Vagina (tissue), 2 donors: Measurements from ENCODE around the gene GDNF. TPM values are rescaled to one million over a fixed set of nuclear protein-coding genes. Genes with fewer than 3 reads are reported as not detected.

Source experiments
- DNase-seq, 2 donors: peaks; one replicate each; pipeline ENCODE4 v3.0.0-alpha.2; 2017; ENCODE audit errors: extremely low spot score in 2 of 2
- H3K27ac ChIP-seq: fragments of 200-600 bp; sonication (generic); one replicate; pipeline ENCODE4 v1.5.1; 2019
- H3K27me3 ChIP-seq: fragments of 200-600 bp; sonication (generic); one replicate; pipeline ENCODE4 v1.5.1; 2019
- H3K36me3 ChIP-seq, 2 donors: fragments of 200-600 bp; sonication (generic); one replicate each; pipeline ENCODE4 v1.5.1; 2017 to 2019
- H3K4me1 ChIP-seq: fragments of 200-600 bp; sonication (generic); one replicate; pipeline ENCODE4 v1.5.1; 2019
- H3K4me3 ChIP-seq, 2 donors: fragments of 200-600 bp; sonication (generic); 1 replicate in 1 of 2; 2 replicates in 1 of 2; pipeline ENCODE4 v1.5.1; 2016 to 2019
- H3K9me3 ChIP-seq: fragments of 200-600 bp; sonication (generic); one replicate; pipeline ENCODE4 v1.5.1; 2019
- CTCF ChIP-seq, 3 experiments: fragments of 450-650 bp in 2 of 3; fragments of 200-600 bp in 1 of 3; sonication (generic) in 1 of 3; IDR thresholded peaks; one replicate each; pipeline ENCODE4 v1.5.1; 2017 to 2019; ENCODE audit warnings: antibody characterized with exemption in 3 of 3, mild to moderate bottlenecking in 2 of 3, moderate library complexity in 2 of 3
- POLR2A ChIP-seq, 2 donors: fragments of 450-650 bp; IDR thresholded peaks; one replicate each; pipeline ENCODE4 v1.6.1; 2017; ENCODE audit warnings: antibody characterized with exemption in 2 of 2, mild to moderate bottlenecking in 2 of 2, moderate library complexity in 2 of 2
- POLR2AphosphoS5 ChIP-seq, 2 donors: sonication (generic); formaldehyde crosslinking; IDR thresholded peaks; one replicate each; pipeline ENCODE4 v1.9.0; 2017; ENCODE audit warnings: antibody characterized with exemption in 2 of 2, mild to moderate bottlenecking in 2 of 2, low read depth in 1 of 2; ENCODE audit not compliant: insufficient read depth in 1 of 2
- intact Hi-C: fragments of 100-400 bp; cut with DNase I; formaldehyde crosslinking; loops from one replicate; pipeline ENCODE4 v1.15.1; 2023
- total RNA-seq: library from RNA; depleted of rRNA; stranded (reverse); fragments of >200 nt; gene quantifications from one replicate; pipeline ENCODE4 v1.2.3, GENCODE V29; 2016

The GDNF gene
- total RNA-seq, 1 donor from 2014 or later = 0.98 TPM

- Histone ChIP-seq H3K27me3 (no peaks in the 10 kb centered on the region), H3K27ac (no peak overlapping the region), H3K4me1 (no peaks in the 10 kb centered on the region), H3K4me3 (no peak overlapping the region), H3K9me3 (no peaks in the 10 kb centered on the region), H3K36me3 (no peaks in the 10 kb centered on the region)
- no peak for TF ChIP-seq POLR2A (IDR thresholded peaks at IDR 0.05)
- no peak for TF ChIP-seq POLR2AphosphoS5 (IDR thresholded peaks at IDR 0.05; ENCODE audit: insufficient read depth in 1 of 2, low read depth in 1 of 2)
- TF ChIP-seq CTCF (IDR thresholded peaks at IDR 0.05) = no peak
- intact Hi-C loops = no loop called here
- DNase-seq = no peak
These were observed 32.8 kb downstream of the GDNF start for GRCh38 chr5:37807015-37807414.

- TF ChIP-seq CTCF (IDR thresholded peaks at IDR 0.05) = no peak
- TF ChIP-seq POLR2A (IDR thresholded peaks at IDR 0.05) = no peak
- H3K27ac ChIP-seq = no peak overlapping the region
- peak in 1 of 2 donors; percentile 34 for DNase-seq
- no peak overlapping the region for H3K4me3 ChIP-seq
- H3K36me3 ChIP-seq = no peaks in the 10 kb centered on the region
- no peaks in the 10 kb centered on the region for H3K4me1 ChIP-seq
- H3K9me3 ChIP-seq = no peaks in the 10 kb centered on the region
- H3K27me3 ChIP-seq = no peaks in the 10 kb centered on the region
- intact Hi-C loops = no loop called here
These were observed 33.4 kb downstream of the GDNF start for GRCh38 chr5:37806476-37806875.

GRCh38 chr5:37806016-37806415, 33.8 kb downstream of the GDNF start:
- Histone ChIP-seq H3K27me3 (no peaks in the 10 kb centered on the region), H3K4me3 (no peak overlapping the region), H3K9me3 (no peaks in the 10 kb centered on the region), H3K4me1 (no peaks in the 10 kb centered on the region), H3K36me3 (no peaks in the 10 kb centered on the region), H3K27ac (no peak overlapping the region)
- DNase-seq = peak in 1 of 2 donors; percentile 70
- TF ChIP-seq POLR2AphosphoS5 (IDR thresholded peaks at IDR 0.05; ENCODE audit: insufficient read depth in 1 of 2, low read depth in 1 of 2) (no peak), POLR2A (IDR thresholded peaks at IDR 0.05) (no peak), CTCF (IDR thresholded peaks at IDR 0.05) (no peak)
- intact Hi-C loops = no loop called here

GRCh38 chr5:37804401-37804800, 35.4 kb downstream of the GDNF start:
- intact Hi-C loops = no loop called here
- H3K9me3 ChIP-seq = no peaks in the 10 kb centered on the region
- TF ChIP-seq POLR2A (IDR thresholded peaks at IDR 0.05) (no peak), POLR2AphosphoS5 (IDR thresholded peaks at IDR 0.05; ENCODE audit: insufficient read depth in 1 of 2, low read depth in 1 of 2) (no peak), CTCF (IDR thresholded peaks at IDR 0.05) (no peak)
- no peaks in the 10 kb centered on the region for H3K36me3 ChIP-seq
- no peak overlapping the region for H3K27ac ChIP-seq
- peak in 1 of 2 donors; percentile 19 for DNase-seq
- no peaks in the 10 kb centered on the region for H3K4me1 ChIP-seq
- H3K4me3 ChIP-seq = no peak overlapping the region
- H3K27me3 ChIP-seq = no peaks in the 10 kb centered on the region

- Histone ChIP-seq H3K27me3 (no peaks in the 10 kb centered on the region), H3K4me1 (no peaks in the 10 kb centered on the region), H3K36me3 (no peaks in the 10 kb centered on the region), H3K27ac (no peak overlapping the region), H3K9me3 (no peaks in the 10 kb centered on the region), H3K4me3 (no peak overlapping the region)
- TF ChIP-seq CTCF (IDR thresholded peaks at IDR 0.05) (no peak), POLR2A (IDR thresholded peaks at IDR 0.05) (no peak), POLR2AphosphoS5 (IDR thresholded peaks at IDR 0.05; ENCODE audit: insufficient read depth in 1 of 2, low read depth in 1 of 2) (no peak)
- intact Hi-C loops = no loop called here
- no peak for DNase-seq
These were observed 36.4 kb downstream of the GDNF start for GRCh38 chr5:37803487-37803886.
